PFSK-1 (cell line): ENCODE measurements around the gene CCT6A.

Experiments used
- POLR2AphosphoS5 ChIP-seq: IDR thresholded peaks from 2 replicates; pipeline ENCODE4 v1.6.1; 2012; ENCODE audit warnings: low read depth, mild to moderate bottlenecking, control low read depth, low read length, moderate library complexity
- TAF1 ChIP-seq: IDR thresholded peaks from 2 replicates; pipeline ENCODE4 v1.6.1; 2012; ENCODE audit warnings: low read length, control low read depth, borderline replicate concordance; ENCODE audit not compliant: insufficient read depth

GRCh38 chr7:56063882-56064625, 12.5 kb downstream of the CCT6A start, which contains the start of gene SUMF2:
- TF ChIP-seq POLR2AphosphoS5 (peak; percentile 90), TAF1 (peak; percentile 39; the same call in 1 of the 2 replicates)
